ENCODE measurements around the gene PTCH2.

GRCh38 chr1:44812822-44813543 is 30.1 kb downstream of the PTCH2 start:
- TF ChIP-seq ZNF707 (tag by site-specific recombination; IDR thresholded peaks at IDR 0.05) (no peak), CTCF (tag by site-specific recombination; IDR thresholded peaks at IDR 0.05) (no peak), ZNF155 (tag by site-specific recombination; IDR thresholded peaks at IDR 0.05) (no peak), ZNF423 (tag by site-specific recombination; IDR thresholded peaks at IDR 0.05) (no peak), BCL11A (tag by site-specific recombination; IDR thresholded peaks at IDR 0.05; ENCODE audit: low read depth) (no peak), ZBTB48 (tag by site-specific recombination; IDR thresholded peaks at IDR 0.05) (no peak), ZNF274 (IDR thresholded peaks at IDR 0.05; ENCODE audit: low read length) (no peak), ZNF274 (tag by site-specific recombination; IDR thresholded peaks at IDR 0.05; ENCODE audit: borderline replicate concordance) (no peak), ZSCAN16 (tag by site-specific recombination; IDR thresholded peaks at IDR 0.05) (no peak), SP2 (tag by site-specific recombination; IDR thresholded peaks at IDR 0.05) (no peak), ZBTB1 (tag by site-specific recombination; IDR thresholded peaks at IDR 0.05) (no peak), ZBTB8A (tag by site-specific recombination; IDR thresholded peaks at IDR 0.05) (no peak)

Data from HEK293 (cell line).